Kasumi-1 (cell line): ENCODE data around the gene PDSS2.
"Not testable (repeated sequence)": the region's sequence is repeated elsewhere in the genome, so short reads cannot be mapped to it uniquely, and the experiment has no call there.

ENCODE experiments used
- DNase-seq, 2 experiments: peaks; one replicate each; lab custom pipeline; 2025; lab: John Stamatoyannopoulos, UW

The PDSS2 gene

GRCh38 chr6:107154801-107155160 lies 304.6 kb downstream of the PDSS2 start:
- DNase-seq = no peak

GRCh38 chr6:107154131-107154800 lies 305.1 kb downstream of the PDSS2 start:
- DNase-seq = no peak

- DNase-seq = no peak
These were observed 306.5 kb downstream of the PDSS2 start for GRCh38 chr6:107152638-107153430.

DNA sequence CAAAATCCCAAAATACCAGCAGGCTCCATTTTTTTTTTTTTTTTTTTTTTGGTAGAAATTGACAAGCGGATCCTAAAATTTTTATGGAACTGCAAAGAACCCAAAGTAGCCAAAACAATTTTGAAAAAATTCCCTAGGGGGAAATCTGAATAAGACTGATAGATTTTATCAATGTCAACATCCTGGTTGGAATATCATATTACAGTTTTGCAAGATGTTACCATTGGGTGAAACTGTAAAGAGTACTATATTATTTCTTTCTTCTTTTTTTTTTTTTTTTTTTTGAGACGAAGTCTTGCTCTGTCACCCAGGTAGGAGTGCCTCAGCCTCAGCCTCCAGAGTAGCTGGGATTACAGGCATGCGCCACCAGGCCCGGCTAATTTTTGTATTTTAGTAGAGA lies 314.7 kb downstream of the PDSS2 start:
- no peak for DNase-seq

- no peak for DNase-seq
These were observed 315.4 kb downstream of the PDSS2 start for GRCh38 chr6:107144014-107144413.

- DNase-seq = no peak
These were observed 318.8 kb downstream of the PDSS2 start for GRCh38 chr6:107140581-107140980.

DNA sequence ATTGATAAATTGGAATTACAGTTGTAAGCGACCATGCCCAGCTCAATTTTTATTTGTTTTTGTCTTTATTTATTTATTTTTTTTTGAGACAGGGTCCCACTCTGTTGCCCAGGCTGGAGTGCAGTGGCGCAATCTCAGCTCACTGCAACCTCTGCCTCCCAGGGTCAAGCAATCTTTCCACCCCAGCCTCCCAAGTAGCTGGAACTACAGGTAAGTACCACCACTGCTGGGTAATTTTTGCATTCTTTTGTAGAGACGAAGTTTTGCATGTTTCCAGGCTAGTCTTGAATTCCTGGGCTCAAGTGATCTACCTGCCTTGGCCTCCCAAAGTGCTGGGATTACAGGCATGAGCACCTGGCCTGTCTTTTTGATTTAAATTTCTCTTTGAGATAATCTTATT lies 323.0 kb downstream of the PDSS2 start:
- not testable (repeated sequence) for DNase-seq

- not testable (repeated sequence) for DNase-seq
These were observed 324.2 kb downstream of the PDSS2 start for GRCh38 chr6:107135048-107135680.

DNA sequence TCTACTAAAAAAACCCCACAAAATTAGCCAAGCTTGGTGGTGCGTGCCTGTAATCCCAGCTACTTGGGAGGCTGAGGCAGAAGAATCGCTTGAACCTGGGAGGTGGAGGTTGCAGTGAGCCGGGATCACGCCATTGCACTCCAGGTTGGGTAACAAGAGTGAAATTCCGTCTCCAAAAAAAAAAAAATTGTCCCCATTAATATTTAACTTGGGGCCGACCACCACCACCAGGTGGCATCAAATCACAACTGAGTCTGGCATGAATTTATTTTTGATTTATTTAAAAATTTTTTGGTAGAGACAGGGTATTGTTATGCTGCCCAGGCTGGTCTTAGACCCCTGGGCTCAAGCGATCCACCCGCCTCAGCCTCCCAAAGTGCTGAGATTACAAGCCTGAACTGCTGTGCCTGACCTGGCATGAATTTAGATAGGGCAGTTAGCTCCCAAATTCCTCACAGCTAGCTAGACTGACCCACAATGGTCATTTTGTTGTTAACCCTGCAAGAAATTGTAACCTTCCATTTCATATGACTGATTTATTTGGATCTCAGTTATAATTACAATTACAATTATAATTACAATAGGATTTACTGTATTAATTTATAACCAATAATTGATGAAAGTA lies 326.9 kb downstream of the PDSS2 start:
- peak; percentile 21 to 43 for DNase-seq

DNA sequence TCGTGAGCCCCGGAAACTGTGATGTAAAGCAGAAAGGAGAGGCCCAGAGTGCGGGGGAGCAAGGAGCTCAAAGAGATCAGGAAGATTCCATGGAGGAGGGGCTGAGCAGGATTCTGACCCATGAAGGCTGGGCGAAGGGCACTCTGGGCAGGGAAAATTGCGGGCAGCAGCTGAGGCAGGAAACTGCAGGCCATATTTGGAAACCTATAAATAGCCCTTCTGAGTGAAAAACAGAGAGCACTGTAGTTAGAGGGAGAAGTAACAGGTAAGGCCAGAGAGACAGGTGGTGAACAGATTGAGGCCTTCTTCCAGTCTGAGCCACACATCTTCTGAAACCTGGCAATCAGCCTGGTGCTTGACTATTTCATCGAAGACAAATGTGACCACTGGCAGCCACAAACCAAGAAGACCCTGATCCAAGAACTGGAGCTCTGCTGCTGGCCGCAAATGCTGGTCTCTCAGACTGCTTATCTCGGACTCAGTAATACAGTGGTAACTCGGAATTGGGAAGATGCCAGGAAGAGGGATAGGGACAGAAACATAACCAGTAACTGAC lies 329.9 kb downstream of the PDSS2 start:
- DNase-seq = no peak

- no peak for DNase-seq
These were observed 330.8 kb downstream of the PDSS2 start for GRCh38 chr6:107128577-107128976.

DNA sequence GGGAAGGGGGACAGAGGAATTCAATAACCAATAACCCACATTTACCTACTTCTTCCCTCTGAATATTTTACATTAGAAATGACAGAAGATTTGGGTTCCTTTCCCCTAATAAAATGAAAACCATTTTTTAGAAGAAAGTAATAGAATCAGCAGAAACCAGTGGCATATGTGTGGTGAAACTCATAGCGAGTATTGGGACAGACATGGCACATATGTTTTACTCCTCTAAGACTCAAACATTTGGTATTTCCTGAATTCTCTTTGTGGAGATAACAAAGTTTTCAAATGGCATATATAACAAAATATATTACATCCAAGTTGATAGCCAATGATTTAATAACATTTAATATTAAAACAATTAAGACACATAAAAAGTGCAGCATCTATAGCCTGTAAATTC lies 331.2 kb downstream of the PDSS2 start:
- DNase-seq = no peak

- DNase-seq = no peak
These were observed 333.6 kb downstream of the PDSS2 start for GRCh38 chr6:107125771-107126170.

- no peak for DNase-seq
These were observed 334.4 kb downstream of the PDSS2 start for GRCh38 chr6:107124934-107125348.

GRCh38 chr6:107123501-107123900 lies 335.9 kb downstream of the PDSS2 start:
- no peak for DNase-seq

DNA sequence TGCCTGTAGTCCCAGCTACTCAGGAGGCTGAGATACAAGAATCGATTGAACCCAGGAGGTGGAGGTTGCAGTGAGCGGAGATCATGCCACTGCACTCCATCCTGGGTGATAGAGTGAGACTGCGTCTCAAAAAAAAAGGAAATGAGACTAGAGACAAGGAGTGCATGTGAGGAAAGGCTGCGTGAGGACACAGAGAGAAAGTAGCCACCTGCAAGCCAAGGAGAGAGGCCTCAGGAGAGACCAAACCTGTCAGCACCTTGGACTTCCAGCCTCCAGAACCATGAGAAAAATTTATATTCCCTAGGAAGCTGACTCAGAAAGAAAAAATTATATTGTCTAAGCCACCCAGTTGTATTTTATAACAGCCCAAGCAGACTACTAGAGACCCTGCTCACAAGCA lies 336.6 kb downstream of the PDSS2 start:
- DNase-seq = no peak

- DNase-seq = no peak
These were observed 337.3 kb downstream of the PDSS2 start for GRCh38 chr6:107121964-107122495.

- no peak for DNase-seq
These were observed 338.1 kb downstream of the PDSS2 start for GRCh38 chr6:107121266-107121665.

DNA sequence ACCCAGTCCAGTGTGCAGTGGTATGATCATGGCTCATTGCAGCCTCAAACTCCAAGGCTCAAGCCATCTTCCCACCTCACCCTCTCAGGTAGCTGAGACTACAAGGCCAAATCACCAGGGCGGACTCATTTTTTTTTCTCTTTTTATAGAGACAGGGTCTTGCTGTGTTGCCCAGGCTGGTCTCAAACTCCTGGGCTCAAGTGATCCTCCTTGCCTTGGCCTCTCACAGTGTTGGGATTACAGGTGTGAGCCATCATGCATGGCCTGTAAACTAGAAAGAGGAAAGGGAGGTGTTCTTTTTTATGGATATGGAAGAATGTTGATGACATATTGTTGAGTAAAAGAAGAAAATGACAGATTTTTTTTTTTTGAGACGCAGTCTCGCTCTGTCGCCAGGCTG lies 339.0 kb downstream of the PDSS2 start:
- no peak for DNase-seq

- DNase-seq = peak; percentile 40 to 46
These were observed 340.4 kb downstream of the PDSS2 start for GRCh38 chr6:107118976-107119375.

DNA sequence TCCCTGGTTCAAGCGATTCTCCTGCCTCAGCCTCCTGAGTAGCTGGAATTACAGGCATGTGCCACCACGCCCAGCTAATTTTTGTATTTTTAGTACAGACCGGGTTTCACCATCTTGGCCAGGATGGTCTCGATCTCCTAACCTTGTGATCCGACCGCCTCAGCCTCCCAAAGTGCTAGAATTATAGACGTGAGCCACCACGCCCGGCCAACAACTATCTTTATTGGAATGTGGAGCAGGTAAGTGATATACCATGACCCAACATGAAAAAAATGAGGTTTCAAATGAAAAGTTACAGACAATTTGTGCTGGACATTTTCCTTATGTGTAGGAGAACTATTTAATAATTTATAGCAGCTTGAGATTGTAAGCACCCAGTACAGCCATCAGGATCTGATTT lies 340.8 kb downstream of the PDSS2 start:
- DNase-seq = not testable (repeated sequence)

GRCh38 chr6:107116931-107117330 lies 342.4 kb downstream of the PDSS2 start:
- DNase-seq = no peak
